SJSA1 (cell line): ENCODE measurements around the gene RIMS4. TPM values are rescaled to one million over a fixed set of nuclear protein-coding genes. Genes with fewer than 3 reads are reported as not detected.

ENCODE experiments used
- DNase-seq, 2 experiments: peaks; one replicate each; pipeline ENCODE4 v3.0.0-alpha.2; 2015 to 2020; ENCODE audit warnings: low spot score in 2 of 2, low read depth in 1 of 2
- H3K27ac ChIP-seq: fragments of 250-450 bp; sonication (Bioruptor Pico); 2 replicates; pipeline ENCODE4 v1.5.1; 2020; ENCODE audit warnings: mild to moderate bottlenecking, moderate library complexity
- H3K27me3 ChIP-seq: fragments of 250-450 bp; sonication (Bioruptor Pico); replicated peaks from 2 replicates; pipeline ENCODE4 v1.5.1; 2020; ENCODE audit warnings: mild to moderate bottlenecking, moderate library complexity
- H3K36me3 ChIP-seq: fragments of 250-450 bp; sonication (Bioruptor Pico); 2 replicates; pipeline ENCODE4 v1.5.1; 2020; ENCODE audit warnings: mild to moderate bottlenecking
- H3K4me1 ChIP-seq: fragments of 250-450 bp; sonication (Bioruptor Pico); replicated peaks from 2 replicates; pipeline ENCODE4 v1.6.1; 2021; ENCODE audit warnings: mild to moderate bottlenecking
- H3K4me3 ChIP-seq: fragments of 250-450 bp; sonication (Bioruptor Pico); 2 replicates; pipeline ENCODE4 v1.5.1; 2020; ENCODE audit warnings: mild to moderate bottlenecking
- H3K9me3 ChIP-seq: fragments of 250-450 bp; sonication (Bioruptor Pico); replicated peaks from 2 replicates; pipeline ENCODE4 v1.5.1; 2020; ENCODE audit warnings: mild to moderate bottlenecking
- total RNA-seq: library from RNA; depleted of rRNA; stranded (reverse); fragments of >200 nt; shearing (Covaris generic); gene quantifications from 2 replicates; pipeline ENCODE4 v1.2.3, GENCODE V29; 2014

The RIMS4 gene
- total RNA-seq, 1 experiment from 2014 or later = not detected

DNA sequence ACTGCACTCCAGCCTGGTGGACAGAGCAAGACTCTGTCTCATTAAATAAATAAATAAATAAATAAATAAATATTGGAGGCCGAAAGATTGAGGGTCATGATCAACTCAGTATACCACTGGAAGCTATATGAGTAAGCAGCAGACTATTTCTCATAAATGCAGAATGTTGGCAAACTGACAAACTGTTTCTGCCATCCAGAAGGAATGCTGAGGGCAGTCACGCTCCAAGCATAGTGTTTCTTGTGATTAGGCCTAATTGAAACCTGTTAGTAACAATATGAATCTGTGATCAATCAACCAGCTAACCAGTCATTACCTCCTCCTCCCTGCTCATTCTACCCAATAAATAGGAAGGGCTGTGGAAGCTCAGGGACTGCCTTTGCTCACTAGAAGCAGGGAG is 79.9 kb downstream of the RIMS4 start:
- Histone ChIP-seq H3K4me3 (no peak overlapping the region), H3K9me3 (no peaks in the 10 kb centered on the region), H3K27me3 (no peaks in the 10 kb centered on the region), H3K36me3 (no peaks in the 10 kb centered on the region), H3K4me1 (peaks cover 44% of the 10 kb centered on the region), H3K27ac (peak overlapping the region; percentile 72)
- peak in 1 of 2 experiments; percentile 74 for DNase-seq

DNA sequence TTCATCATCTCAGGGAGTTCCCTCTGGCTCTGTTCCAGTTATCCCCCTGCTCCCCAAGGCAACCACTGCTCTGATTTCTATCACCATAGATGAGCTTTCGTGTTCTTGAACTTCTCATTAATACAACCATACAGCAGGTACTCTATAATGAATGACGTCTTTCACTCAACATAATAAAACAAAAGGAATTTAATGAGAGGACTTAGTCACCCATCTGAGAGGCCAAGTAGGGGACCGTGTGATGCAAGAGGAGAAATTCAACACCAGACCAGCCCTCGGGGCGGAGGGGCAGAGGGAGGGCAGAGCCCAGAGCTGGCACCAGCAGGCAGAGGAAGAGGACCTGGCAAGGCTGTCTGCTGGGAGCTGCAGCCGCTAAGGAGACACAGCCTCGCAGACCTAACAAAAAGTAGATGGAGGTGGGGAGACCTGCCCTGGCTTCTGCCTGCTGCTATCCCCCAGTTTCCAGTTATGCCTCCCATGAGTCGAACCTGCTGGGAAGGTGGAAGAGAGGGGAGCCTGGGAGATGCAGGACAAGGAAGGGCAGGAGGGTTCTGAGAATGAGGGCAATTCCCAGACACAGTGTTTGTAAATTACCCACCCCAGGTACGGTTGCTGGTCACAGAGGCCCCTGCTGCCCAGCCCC is 81.4 kb downstream of the RIMS4 start:
- Histone ChIP-seq H3K4me1 (peaks cover 37% of the 10 kb centered on the region), H3K27ac (no peak overlapping the region), H3K36me3 (no peaks in the 10 kb centered on the region), H3K27me3 (no peaks in the 10 kb centered on the region), H3K9me3 (no peaks in the 10 kb centered on the region; the same call in 1 of the 2 replicates), H3K4me3 (no peak overlapping the region)
- peak in 1 of 2 experiments; percentile 53 for DNase-seq

DNA sequence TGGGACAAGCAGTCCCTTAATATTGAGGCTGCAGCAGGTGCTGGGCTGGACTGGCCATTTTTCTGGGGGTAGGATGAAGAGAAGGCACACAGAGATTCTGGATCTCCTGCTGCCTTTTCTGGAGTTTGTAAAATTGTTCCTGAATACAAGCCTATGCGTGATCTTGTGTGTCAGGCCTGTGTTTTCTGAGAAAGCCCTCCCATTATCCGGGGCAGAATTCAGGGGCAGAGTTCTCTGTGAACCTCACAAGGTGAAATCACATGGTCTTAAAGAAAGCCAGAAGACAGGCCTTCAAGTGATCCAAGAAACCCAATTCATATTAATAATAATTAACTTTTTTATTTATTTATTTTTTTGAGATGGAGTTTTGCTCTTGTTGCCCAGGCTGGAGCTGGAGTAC is 82.7 kb downstream of the RIMS4 start:
- H3K9me3 ChIP-seq = no peaks in the 10 kb centered on the region; the same call in 1 of the 2 replicates
- no peaks in the 10 kb centered on the region for H3K27me3 ChIP-seq
- no peak overlapping the region for H3K27ac ChIP-seq
- no peak overlapping the region for H3K4me3 ChIP-seq
- DNase-seq = no peak
- H3K36me3 ChIP-seq = no peaks in the 10 kb centered on the region
- H3K4me1 ChIP-seq = peaks cover 46% of the 10 kb centered on the region

DNA sequence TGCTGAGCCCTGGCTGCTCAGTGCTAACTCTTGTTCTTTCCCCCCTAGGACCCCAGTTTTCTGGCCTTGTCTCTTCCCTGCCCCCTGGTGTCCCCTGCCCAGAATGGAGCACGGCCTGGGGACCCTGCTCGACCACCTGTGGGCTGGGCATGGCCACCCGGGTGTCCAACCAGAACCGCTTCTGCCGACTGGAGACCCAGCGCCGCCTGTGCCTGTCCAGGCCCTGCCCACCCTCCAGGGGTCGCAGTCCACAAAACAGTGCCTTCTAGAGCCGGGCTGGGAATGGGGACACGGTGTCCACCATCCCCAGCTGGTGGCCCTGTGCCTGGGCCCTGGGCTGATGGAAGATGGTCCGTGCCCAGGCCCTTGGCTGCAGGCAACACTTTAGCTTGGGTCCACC is 83.3 kb downstream of the RIMS4 start:
- H3K9me3 ChIP-seq = no peaks in the 10 kb centered on the region; the same call in 1 of the 2 replicates
- H3K36me3 ChIP-seq = no peaks in the 10 kb centered on the region
- no peak overlapping the region for H3K4me3 ChIP-seq
- no peak for DNase-seq
- peaks cover 40% of the 10 kb centered on the region for H3K4me1 ChIP-seq
- H3K27ac ChIP-seq = no peak overlapping the region
- H3K27me3 ChIP-seq = no peaks in the 10 kb centered on the region

GRCh38 chr20:44725837-44726236 is 84.5 kb downstream of the RIMS4 start:
- DNase-seq = no peak
- H3K27me3 ChIP-seq = no peaks in the 10 kb centered on the region
- no peak overlapping the region for H3K4me3 ChIP-seq
- H3K9me3 ChIP-seq = no peaks in the 10 kb centered on the region; the same call in 1 of the 2 replicates
- H3K27ac ChIP-seq = no peak overlapping the region
- H3K4me1 ChIP-seq = peaks cover 44% of the 10 kb centered on the region
- H3K36me3 ChIP-seq = no peaks in the 10 kb centered on the region

GRCh38 chr20:44724423-44725091 is 85.8 kb downstream of the RIMS4 start:
- Histone ChIP-seq H3K27ac (no peak overlapping the region), H3K27me3 (no peaks in the 10 kb centered on the region), H3K4me3 (no peak overlapping the region), H3K4me1 (peaks cover 42% of the 10 kb centered on the region), H3K9me3 (no peaks in the 10 kb centered on the region; the same call in 1 of the 2 replicates), H3K36me3 (no peaks in the 10 kb centered on the region)
- DNase-seq = no peak

DNA sequence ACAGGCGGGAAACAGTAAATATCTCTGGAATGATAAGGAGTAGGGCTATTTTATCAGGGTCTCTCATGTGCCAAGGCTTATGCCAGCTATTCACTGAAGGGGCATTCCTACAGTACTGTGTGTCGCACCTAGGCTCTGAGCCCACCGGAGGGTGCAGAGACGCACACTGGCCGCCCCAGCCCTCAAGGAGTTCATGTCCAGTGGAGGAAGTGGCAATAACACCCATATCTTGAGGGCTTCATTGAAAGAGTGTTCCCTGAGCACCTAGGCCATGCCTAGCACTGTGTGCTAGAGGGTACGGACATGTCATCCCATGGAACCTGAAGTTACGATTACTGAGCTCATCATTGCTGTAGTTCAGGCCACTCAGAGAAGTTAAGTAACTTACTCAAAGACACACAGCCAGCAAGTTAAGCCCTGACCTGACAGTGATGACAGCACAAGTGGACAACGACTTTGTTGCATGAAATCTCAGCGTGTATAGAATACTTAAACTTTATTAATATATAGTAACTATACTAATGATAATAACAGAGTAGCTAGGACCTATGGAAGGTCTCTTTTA is 86.5 kb downstream of the RIMS4 start:
- Histone ChIP-seq H3K36me3 (no peaks in the 10 kb centered on the region), H3K9me3 (no peaks in the 10 kb centered on the region; the same call in 1 of the 2 replicates), H3K4me1 (peaks cover 35% of the 10 kb centered on the region), H3K27me3 (no peaks in the 10 kb centered on the region), H3K4me3 (no peak overlapping the region), H3K27ac (peak overlapping the region; percentile 25; the same call in 1 of the 2 replicates)
- DNase-seq = no peak

- H3K27ac ChIP-seq = peak overlapping the region; percentile 25; the same call in 1 of the 2 replicates
- DNase-seq = peak; percentile 60 to 63
These were observed 87.0 kb downstream of the RIMS4 start for GRCh38 chr20:44723391-44723790.

GRCh38 chr20:44722990-44723389 is 87.4 kb downstream of the RIMS4 start:
- Histone ChIP-seq H3K4me1 (peaks cover 31% of the 10 kb centered on the region), H3K27ac (peak overlapping the region; percentile 25; the same call in 1 of the 2 replicates), H3K9me3 (no peaks in the 10 kb centered on the region; the same call in 1 of the 2 replicates), H3K4me3 (no peak overlapping the region), H3K27me3 (no peaks in the 10 kb centered on the region), H3K36me3 (no peaks in the 10 kb centered on the region)
- no peak for DNase-seq

More at GRCh38 chr20:44723391-44723790, 87.0 kb downstream of the RIMS4 start:
- Histone ChIP-seq H3K4me1 (peaks cover 31% of the 10 kb centered on the region), H3K27me3 (no peaks in the 10 kb centered on the region), H3K36me3 (no peaks in the 10 kb centered on the region), H3K9me3 (no peaks in the 10 kb centered on the region; the same call in 1 of the 2 replicates), H3K4me3 (no peak overlapping the region)

GRCh38 chr20:44721785-44722054 is 88.6 kb downstream of the RIMS4 start:
- Histone ChIP-seq H3K27me3 (no peaks in the 10 kb centered on the region), H3K27ac (peak overlapping the region; percentile 24; the same call in 1 of the 2 replicates), H3K36me3 (no peaks in the 10 kb centered on the region), H3K4me1 (peaks cover 31% of the 10 kb centered on the region), H3K4me3 (no peak overlapping the region), H3K9me3 (no peaks in the 10 kb centered on the region; the same call in 1 of the 2 replicates)
- no peak for DNase-seq

DNA sequence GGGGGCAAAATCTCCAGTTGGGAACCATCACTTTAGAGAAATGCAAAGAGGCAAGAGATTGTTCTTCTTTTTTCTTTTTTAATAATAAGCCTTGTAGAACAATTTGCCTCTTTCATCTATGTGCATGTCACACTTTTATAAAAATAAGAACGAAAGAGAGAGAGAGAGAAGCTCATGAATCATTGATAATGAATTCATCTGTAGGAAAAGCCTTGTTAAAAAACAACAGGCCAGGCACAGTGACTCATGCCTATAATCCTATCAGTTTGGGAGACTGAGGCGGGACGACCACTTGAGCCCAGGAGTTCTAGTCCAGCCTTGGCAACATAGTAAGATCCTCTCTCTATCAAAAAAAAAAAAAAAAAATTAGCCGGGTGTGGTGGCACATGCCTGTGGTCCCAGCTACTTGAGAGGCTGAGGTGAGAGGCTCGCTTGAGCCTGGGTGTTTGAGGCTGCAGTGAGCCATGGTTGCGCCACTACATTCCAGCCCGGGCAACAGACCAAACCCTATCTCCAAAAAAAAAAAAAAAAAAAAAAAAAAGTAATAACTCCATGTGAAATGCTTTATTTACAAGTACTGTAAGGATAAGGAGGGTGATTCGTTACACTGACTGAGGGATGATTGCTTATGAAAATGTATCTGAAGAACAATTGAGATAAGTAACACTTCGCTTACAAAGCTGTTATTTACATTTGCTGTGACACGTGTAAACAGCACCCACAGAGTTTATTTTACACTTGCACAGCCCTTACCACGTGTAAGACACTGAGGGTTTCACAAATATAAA is 89.2 kb downstream of the RIMS4 start:
- peak in 1 of 2 experiments; percentile 69 for DNase-seq
- Histone ChIP-seq H3K4me1 (peaks cover 32% of the 10 kb centered on the region), H3K4me3 (no peak overlapping the region)

DNA sequence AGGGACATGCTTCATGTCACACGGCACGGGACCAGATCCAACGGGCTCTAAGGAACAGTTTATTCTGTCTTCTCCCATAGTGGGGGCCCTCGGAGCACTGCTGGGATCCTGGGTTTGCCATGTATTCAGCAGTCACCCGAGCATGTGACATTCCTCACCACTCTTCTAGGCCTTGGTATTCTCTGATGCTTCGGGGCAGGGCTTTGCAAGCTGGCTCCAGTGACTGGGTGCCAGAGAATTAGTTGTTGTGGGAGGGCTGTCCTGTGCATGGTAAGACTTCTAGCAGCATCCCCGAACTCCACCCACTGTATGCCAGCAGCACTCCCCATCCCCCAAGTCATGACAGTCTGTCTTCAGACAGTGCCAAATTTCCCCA is 89.7 kb downstream of the RIMS4 start:
- H3K4me3 ChIP-seq = no peak overlapping the region
- H3K27ac ChIP-seq = peak overlapping the region; percentile 4
- H3K4me1 ChIP-seq = peaks cover 35% of the 10 kb centered on the region
- H3K36me3 ChIP-seq = no peaks in the 10 kb centered on the region
- no peaks in the 10 kb centered on the region for H3K27me3 ChIP-seq
- DNase-seq = peak; percentile 65 to 75
- no peaks in the 10 kb centered on the region; the same call in 1 of the 2 replicates for H3K9me3 ChIP-seq

More for the DNA sequence above, 89.2 kb downstream of the RIMS4 start:
- Histone ChIP-seq H3K27ac (peak overlapping the region; percentile 24), H3K36me3 (no peaks in the 10 kb centered on the region), H3K9me3 (no peaks in the 10 kb centered on the region; the same call in 1 of the 2 replicates), H3K27me3 (no peaks in the 10 kb centered on the region)

GRCh38 chr20:44719841-44720240 is 90.5 kb downstream of the RIMS4 start:
- Histone ChIP-seq H3K27ac (no peak overlapping the region), H3K36me3 (no peaks in the 10 kb centered on the region), H3K27me3 (no peaks in the 10 kb centered on the region), H3K4me3 (no peak overlapping the region), H3K4me1 (peaks cover 39% of the 10 kb centered on the region), H3K9me3 (no peaks in the 10 kb centered on the region; the same call in 1 of the 2 replicates)
- DNase-seq = no peak
